OCI-LY7 (cell line): Measurements from ENCODE around the gene PDXK. TPM values are rescaled to one million over a fixed set of nuclear protein-coding genes. Genes with fewer than 3 reads are reported as not detected.

Experiments
- Bru-seq: library from RNA; stranded (reverse); fragments of 400-500 nt; gene quantifications from one replicate; lab custom pipeline; 2021; lab: Mats Ljungman, UMichigan
- BruChase-seq, 2 experiments: library from RNA; stranded (reverse); fragments of 400-500 nt; gene quantifications; one replicate each; lab custom pipeline; 2021; lab: Mats Ljungman, UMichigan
- BruUV-seq: library from RNA; stranded (reverse); fragments of 400-500 nt; replicated peaks from 2 replicates; lab custom pipeline; 2021; lab: Mats Ljungman, UMichigan
- CTCF ChIA-PET: fragments of 300-600 bp; sonication (Branson Sonifier 250); formaldehyde crosslinking; loops from one replicate; lab custom pipeline; 2022; ENCODE audit warnings: antibody characterized with exemption; ENCODE audit not compliant: unreplicated experiment; lab: Charles Lee
- POLR2A ChIA-PET: fragments of 300-600 bp; sonication (Branson Sonifier 250); formaldehyde crosslinking; loops from one replicate; lab custom pipeline; 2022; ENCODE audit warnings: antibody characterized with exemption; lab: Charles Lee
- DNase-seq: peaks from one replicate; pipeline ENCODE4 v3.0.0-alpha.2; 2015; ENCODE audit warnings: low spot score
- H2AFZ ChIP-seq: fragments of 200-600 bp; sonication (generic), shearing (Covaris generic); 2 replicates; pipeline ENCODE4 v1.6.1; 2014; ENCODE audit warnings: mild to moderate bottlenecking, antibody characterized with exemption, low read length, moderate library complexity
- H3K27ac ChIP-seq: fragments of 200-600 bp; sonication (generic); 2 replicates; pipeline ENCODE4 v1.5.1; 2014; ENCODE audit warnings: mixed run types, low read depth, mild to moderate bottlenecking, moderate library complexity, low read length, inconsistent platforms; ENCODE audit not compliant: poor library complexity, severe bottlenecking
- H3K36me3 ChIP-seq: fragments of 200-600 bp; sonication (generic); 2 replicates; pipeline ENCODE4 v1.6.1; 2014; ENCODE audit warnings: mild to moderate bottlenecking, antibody characterized with exemption, low read length, moderate library complexity, mixed read lengths; ENCODE audit not compliant: insufficient read depth
- H3K4me1 ChIP-seq: fragments of 200-600 bp; sonication (generic); 2 replicates; pipeline ENCODE4 v1.5.1; 2014; ENCODE audit warnings: mild to moderate bottlenecking, low read length; ENCODE audit not compliant: insufficient read depth, poor library complexity, severe bottlenecking
- H3K4me2 ChIP-seq: fragments of 200-600 bp; sonication (generic); 2 replicates; pipeline ENCODE4 v1.6.1; 2014; ENCODE audit warnings: mild to moderate bottlenecking, low read length
- H3K4me3 ChIP-seq: fragments of 200-600 bp; sonication (generic); 2 replicates; pipeline ENCODE4 v1.5.1; 2014; ENCODE audit warnings: mild to moderate bottlenecking, low read depth, low read length; ENCODE audit not compliant: poor library complexity, severe bottlenecking
- H3K79me2 ChIP-seq: fragments of 200-600 bp; sonication (generic); 2 replicates; pipeline ENCODE4 v1.6.1; 2016; ENCODE audit warnings: low read depth, mild to moderate bottlenecking, low read length, moderate library complexity, mixed read lengths; ENCODE audit not compliant: insufficient read depth
- H3K9me2 ChIP-seq: fragments of 200-600 bp; sonication (generic); 2 replicates; pipeline ENCODE4 v1.6.1; 2016; ENCODE audit warnings: mild to moderate bottlenecking, low read length, mixed read lengths; ENCODE audit not compliant: insufficient read depth
- H3K9me3 ChIP-seq: fragments of 200-600 bp; sonication (generic); 2 replicates; pipeline ENCODE4 v1.6.1; 2014; ENCODE audit warnings: mild to moderate bottlenecking, mixed run types, low read length, mixed read lengths
- H4K20me1 ChIP-seq: fragments of 200-600 bp; sonication (generic); 2 replicates; pipeline ENCODE4 v1.6.1; 2014; ENCODE audit warnings: mild to moderate bottlenecking, antibody characterized with exemption, low read length, moderate library complexity, mixed read lengths; ENCODE audit not compliant: insufficient read depth
- EZH2phosphoT487 ChIP-seq: fragments of 200-600 bp; sonication (generic); IDR thresholded peaks from 2 replicates; pipeline ENCODE4 v1.6.1; 2018; ENCODE audit warnings: low read depth, borderline replicate concordance, mild to moderate bottlenecking, mixed run types, antibody characterized with exemption, low read length, moderate library complexity, mixed read lengths
- intact Hi-C: fragments of 100-400 bp; cut with micrococcal nuclease; formaldehyde crosslinking; loops from one replicate; pipeline ENCODE4 v1.10.0; 2022; ENCODE audit not compliant: unreplicated experiment
- long read RNA-seq: library from polyadenylated mRNA; stranded (forward); transcript quantifications from one replicate; pipeline ENCODE4 v2.0.0, GENCODE V29; 2022
- total RNA-seq, 2 experiments: library from RNA; depleted of rRNA in 1 of 2; stranded (reverse); fragments of >200 nt in 1 of 2; shearing (Covaris generic) in 1 of 2; gene quantifications; 2 replicates each; pipeline ENCODE4 v1.2.3, GENCODE V29; 2014 to 2022
- TF ChIP-seq, protein P1 (sequence below): fragments of 200-600 bp; sonication (generic); conservative IDR thresholded peaks from 2 replicates; pipeline ENCODE4 v1.5.1; 2014; ENCODE audit warnings: mild to moderate bottlenecking, antibody characterized with exemption, low read length, moderate library complexity, mixed read lengths

Gene PDXK
- total RNA-seq (2014; rRNA removed; shearing (Covaris generic)): 32.8 and 37.5 TPM in 2 replicates
- 67.0 and 80.2 TPM in 2 replicates for total RNA-seq (2022)
- percentile 54 among the genes with signal in this experiment for Bru-seq, nascent RNA
- percentile 78 among the genes with signal in this experiment for BruChase-seq, experiment 1, labeled RNA remaining after a 6-hour chase
- percentile 77 among the genes with signal in this experiment for BruChase-seq, experiment 2, labeled RNA remaining after a 2-hour chase
- long read RNA-seq, full-length matches to known transcripts: 81 of 123 reads
- long read RNA-seq, partial matches to known transcripts: 0 of 123 reads
- long read RNA-seq, other reads (novel, unspliced or antisense): 42 of 123 reads

DNA sequence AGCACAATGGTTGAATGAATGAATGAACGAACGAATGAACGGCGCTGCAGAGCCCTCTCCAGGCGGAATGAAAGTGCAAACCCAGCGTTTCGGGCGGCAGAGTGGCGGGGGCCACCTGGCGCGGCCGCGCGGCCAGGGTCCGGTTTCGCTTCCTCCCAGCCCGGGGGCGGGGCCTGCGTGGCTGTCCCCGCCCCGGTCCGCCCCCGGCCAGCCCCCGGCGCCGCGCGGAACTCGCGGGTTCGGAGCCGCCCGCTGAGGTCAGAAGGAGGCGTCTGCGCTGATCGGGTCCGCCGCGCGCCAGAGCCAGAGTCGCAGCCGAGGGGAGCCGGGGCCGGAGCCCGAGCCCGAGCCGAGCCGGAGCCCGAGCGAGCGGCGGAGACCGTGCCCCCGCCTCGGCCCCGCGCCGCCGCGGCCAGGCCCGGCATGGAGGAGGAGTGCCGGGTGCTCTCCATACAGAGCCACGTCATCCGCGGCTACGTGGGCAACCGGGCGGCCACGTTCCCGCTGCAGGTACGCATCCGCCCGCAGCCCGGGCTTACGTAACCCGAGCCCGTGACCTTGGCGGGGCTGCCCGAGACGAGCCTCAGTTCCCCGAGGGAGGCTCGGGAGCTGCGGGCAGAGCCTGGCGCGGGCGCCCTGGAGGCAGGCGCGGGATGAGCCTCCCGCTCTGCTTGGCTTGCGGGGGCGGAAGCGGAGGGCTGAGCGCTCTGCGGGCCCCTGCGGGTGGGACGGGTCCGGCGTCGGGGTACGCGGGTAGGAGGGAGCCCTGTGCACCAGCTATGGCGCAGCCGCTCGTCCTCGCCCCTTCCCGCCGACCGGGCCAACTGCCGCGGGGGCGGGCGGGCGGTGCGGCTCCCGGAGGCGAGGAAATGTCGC lies at the start of gene PDXK:
TSS of gene PDXK (plus strand) at position 258 of the 876 bp plus-strand sequence. CDS start at position 424, 166 bp downstream.
- intact Hi-C loops: loop anchor here (5.0 to 10.0 kb wide), 3 partner anchors 57 to 394 kb away; partner anchors contain the start of gene CSTB
- CTCF ChIA-PET: no interaction called here
- peak within 1 kb of the TSS; percentile 69 for H3K4me2 ChIP-seq
- no peaks in the 10 kb centered on the region; the same call in 1 of the 2 replicates for H3K79me2 ChIP-seq
- no peaks in the 10 kb centered on the region for H3K9me3 ChIP-seq
- peaks cover 60% of the 10 kb centered on the region for H3K4me1 ChIP-seq
- no TSS peak for BruUV-seq
- no peaks in the 10 kb centered on the region for H3K9me2 ChIP-seq
- DNase-seq: peak; percentile 93
- H4K20me1 ChIP-seq: peaks cover 11% of the 10 kb centered on the region; the same call in 1 of the 2 replicates
- no peak for TF ChIP-seq EZH2phosphoT487
- TF ChIP-seq, protein P1, sequence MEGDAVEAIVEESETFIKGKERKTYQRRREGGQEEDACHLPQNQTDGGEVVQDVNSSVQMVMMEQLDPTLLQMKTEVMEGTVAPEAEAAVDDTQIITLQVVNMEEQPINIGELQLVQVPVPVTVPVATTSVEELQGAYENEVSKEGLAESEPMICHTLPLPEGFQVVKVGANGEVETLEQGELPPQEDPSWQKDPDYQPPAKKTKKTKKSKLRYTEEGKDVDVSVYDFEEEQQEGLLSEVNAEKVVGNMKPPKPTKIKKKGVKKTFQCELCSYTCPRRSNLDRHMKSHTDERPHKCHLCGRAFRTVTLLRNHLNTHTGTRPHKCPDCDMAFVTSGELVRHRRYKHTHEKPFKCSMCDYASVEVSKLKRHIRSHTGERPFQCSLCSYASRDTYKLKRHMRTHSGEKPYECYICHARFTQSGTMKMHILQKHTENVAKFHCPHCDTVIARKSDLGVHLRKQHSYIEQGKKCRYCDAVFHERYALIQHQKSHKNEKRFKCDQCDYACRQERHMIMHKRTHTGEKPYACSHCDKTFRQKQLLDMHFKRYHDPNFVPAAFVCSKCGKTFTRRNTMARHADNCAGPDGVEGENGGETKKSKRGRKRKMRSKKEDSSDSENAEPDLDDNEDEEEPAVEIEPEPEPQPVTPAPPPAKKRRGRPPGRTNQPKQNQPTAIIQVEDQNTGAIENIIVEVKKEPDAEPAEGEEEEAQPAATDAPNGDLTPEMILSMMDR: peak; percentile 59
- peak within 1 kb of the TSS; percentile 96 for H3K4me3 ChIP-seq
- POLR2A ChIA-PET: interaction anchor here (1.0 kb wide), 1 partner anchor 20 kb away, joined by 3 read pairs; no protein-coding TSS in a partner anchor
- H2AFZ ChIP-seq: peak within 1 kb of the TSS; percentile 82
- no peaks in the 10 kb centered on the region; the same call in 1 of the 2 replicates for H3K36me3 ChIP-seq
- peak within 1 kb of the TSS; percentile 55 for H3K27ac ChIP-seq

DNA sequence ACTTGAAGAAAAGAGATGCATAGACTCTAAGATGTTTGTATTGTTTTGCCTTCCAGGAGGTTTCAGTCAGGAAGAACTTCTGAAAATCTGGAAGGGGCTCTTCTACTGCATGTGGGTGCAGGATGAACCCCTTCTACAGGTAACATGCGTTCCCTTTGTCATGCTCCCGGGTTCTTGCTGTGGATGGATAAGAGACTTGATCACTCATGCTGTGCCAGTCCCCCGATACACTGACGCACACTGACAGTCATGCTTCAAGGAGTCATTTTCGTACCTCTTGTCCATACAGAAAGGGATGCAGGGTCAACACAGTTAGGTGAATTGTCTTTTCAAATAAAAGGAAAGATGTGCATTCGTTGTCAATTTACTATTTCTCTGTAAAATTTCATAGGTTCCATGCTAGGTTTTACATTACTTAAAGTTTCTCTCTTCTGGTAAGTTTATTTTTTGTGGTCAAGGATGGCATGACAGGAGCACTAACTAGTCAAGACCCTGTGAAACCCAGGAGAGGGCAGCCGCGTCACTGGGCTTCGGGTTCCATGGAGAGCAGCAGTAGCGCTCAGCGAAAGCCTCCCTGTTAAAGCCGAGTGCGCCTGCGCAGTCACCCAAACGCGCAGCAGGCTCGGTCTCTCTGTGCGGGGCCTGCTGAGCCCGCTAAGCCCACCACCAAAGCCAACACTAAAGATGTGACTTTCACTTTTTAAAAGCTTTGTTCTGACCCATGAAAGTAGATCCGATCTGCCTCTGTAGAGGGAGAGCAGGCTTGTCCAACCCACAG lies 48.9 kb upstream of the PDXK start:
- ChIA-PET CTCF (no interaction called here), POLR2A (interaction anchor here (0.6 kb wide), 1 partner anchor 9 kb away, joined by 3 read pairs; no protein-coding TSS in a partner anchor)
- Histone ChIP-seq H2AFZ (no peak overlapping the region), H3K79me2 (peaks cover 60% of the 10 kb centered on the region), H3K4me1 (no peaks in the 10 kb centered on the region), H3K36me3 (peaks cover 88% of the 10 kb centered on the region), H3K9me2 (no peaks in the 10 kb centered on the region), H3K4me2 (no peak overlapping the region), H3K27ac (no peak overlapping the region), H3K4me3 (no peak overlapping the region), H4K20me1 (peaks cover 9% of the 10 kb centered on the region; the same call in 1 of the 2 replicates), H3K9me3 (no peaks in the 10 kb centered on the region)
- DNase-seq: no peak
- no peak for TF ChIP-seq EZH2phosphoT487
- TF ChIP-seq, protein P1: no peak
- no TSS peak for BruUV-seq
- intact Hi-C loops: loop anchor here (10.0 kb wide), 1 partner anchor 105 kb away; the partner anchor contains the start of gene CSTB
